Gastrocnemius medialis (tissue), 4 donors: ENCODE measurements around the gene PTH2. TPM values are rescaled to one million over a fixed set of nuclear protein-coding genes. Genes with fewer than 3 reads are reported as not detected.

Source experiments
- ATAC-seq, 2 donors: fragments of 150-250 bp; one replicate each; pipeline ENCODE4 v1.9.1; 2016
- DNase-seq, 2 donors: peaks; one replicate each; pipeline ENCODE4 v3.0.0-alpha.2; 2019
- H3K27ac ChIP-seq, 4 donors: fragments of 200-600 bp; sonication (generic); 1 replicate in 1 of 4; 2 replicates in 3 of 4; pipeline ENCODE4 v1.5.1; 2016 to 2018; ENCODE audit warnings: mild to moderate bottlenecking in 2 of 4, moderate library complexity in 1 of 4
- H3K27me3 ChIP-seq, 3 donors: fragments of 200-600 bp; sonication (generic) in 2 of 3; 1 replicate in 1 of 3; 2 replicates in 2 of 3; pipeline versions ENCODE4 v1.5.1 to v1.6.0; 2016 to 2019; ENCODE audit warnings: mild to moderate bottlenecking in 1 of 3, moderate library complexity in 1 of 3
- H3K36me3 ChIP-seq, 2 donors: fragments of 200-600 bp; sonication (generic) in 1 of 2; one replicate each; pipeline ENCODE4 v1.5.1; 2017 to 2018
- H3K4me1 ChIP-seq, 2 donors: fragments of 200-600 bp; sonication (generic) in 1 of 2; one replicate each; pipeline ENCODE4 v1.5.1; 2016 to 2017; ENCODE audit warnings: mild to moderate bottlenecking in 2 of 2
- H3K4me3 ChIP-seq, 4 donors: fragments of 200-600 bp; sonication (generic) in 3 of 4; 1 replicate in 1 of 4; 2 replicates in 3 of 4; pipeline ENCODE4 v1.5.1; 2016 to 2019; ENCODE audit warnings: mild to moderate bottlenecking in 2 of 4
- H3K9me3 ChIP-seq, 3 donors: fragments of 200-600 bp; sonication (generic) in 2 of 3; 1 replicate in 1 of 3; 2 replicates in 2 of 3; pipeline ENCODE4 v1.5.1; 2016 to 2019
- CTCF ChIP-seq, 5 experiments: fragments of 450-650 bp in 3 of 5; fragments of 200-600 bp in 2 of 5; sonication (generic) in 2 of 5; IDR thresholded peaks in 4 of 5; conservative IDR thresholded peaks in 1 of 5; 1 replicate in 4 of 5; 2 replicates in 1 of 5; pipeline ENCODE4 v1.5.1; 2016 to 2019; ENCODE audit warnings: antibody characterized with exemption in 5 of 5, mild to moderate bottlenecking in 3 of 5, moderate library complexity in 3 of 5
- POLR2A ChIP-seq, 2 donors: fragments of 450-650 bp; IDR thresholded peaks; one replicate each; pipeline ENCODE4 v1.6.1; 2017; ENCODE audit warnings: antibody characterized with exemption in 2 of 2, mild to moderate bottlenecking in 2 of 2, moderate library complexity in 2 of 2
- in situ Hi-C, 4 donors: fragments of 200-750 bp; cut with MboI; loops; one replicate each; pipeline versions ENCODE4 v1.15.0 to v1.8.0; 2017; ENCODE audit warnings: low sequenced_read_pairs in 4 of 4
- intact Hi-C: fragments of 100-400 bp; cut with DNase I; formaldehyde crosslinking; loops from one replicate; pipeline ENCODE4 v1.15.1; 2023; ENCODE audit warnings: low total_unique reads
- total RNA-seq, 4 donors: library from RNA; depleted of rRNA; stranded (reverse); fragments of >200 nt; gene quantifications; one replicate each; pipeline versions ENCODE4 v1.1.0 to v1.2.3, GENCODE V29; 2016

PTH2 gene
- total RNA-seq, 4 donors from 2014 or later: not detected

- no peak for DNase-seq
Measured at GRCh38 chr19:49413348-49413747, 9.9 kb downstream of the PTH2 start.

GRCh38 chr19:49411681-49412326 lies 11.4 kb downstream of the PTH2 start:
- Histone ChIP-seq H3K9me3 (no peaks in the 10 kb centered on the region), H3K4me3 (no peak overlapping the region), H3K27ac (no peak overlapping the region), H3K36me3 (no peaks in the 10 kb centered on the region), H3K27me3 (peaks cover 0 to 4% (median under 1%) of the 10 kb centered on the region in 3 donors), H3K4me1 (no peaks in the 10 kb centered on the region)
- in situ Hi-C loops (no loop called here), intact Hi-C loops (no loop called here)
- TF ChIP-seq CTCF (IDR thresholded peaks at IDR 0.05 in 4 of 5, conservative IDR thresholded peaks at IDR 0.05 in 1 of 5): no peak
- TF ChIP-seq POLR2A (IDR thresholded peaks at IDR 0.05): no peak
- ATAC-seq (no peak), DNase-seq (no peak)

More at GRCh38 chr19:49413348-49413747, 9.9 kb downstream of the PTH2 start:
- Histone ChIP-seq H3K36me3 (no peaks in the 10 kb centered on the region), H3K27ac (no peak overlapping the region), H3K4me3 (no peak overlapping the region), H3K9me3 (no peaks in the 10 kb centered on the region), H3K4me1 (no peaks in the 10 kb centered on the region), H3K27me3 (peaks cover 7 to 17% (median 9%) of the 10 kb centered on the region in 3 donors)
- no peak for ATAC-seq
- TF ChIP-seq POLR2A (IDR thresholded peaks at IDR 0.05): no peak
- no peak for TF ChIP-seq CTCF (IDR thresholded peaks at IDR 0.05 in 4 of 5, conservative IDR thresholded peaks at IDR 0.05 in 1 of 5)
- intact Hi-C loops: no loop called here
- in situ Hi-C loops: no loop called here

GRCh38 chr19:49409441-49410029 lies 13.7 kb downstream of the PTH2 start:
- H3K4me3 ChIP-seq: no peak overlapping the region
- no peak for DNase-seq
- no peaks in the 10 kb centered on the region for H3K4me1 ChIP-seq
- TF ChIP-seq POLR2A (IDR thresholded peaks at IDR 0.05) (no peak), CTCF (IDR thresholded peaks at IDR 0.05 in 4 of 5, conservative IDR thresholded peaks at IDR 0.05 in 1 of 5) (no peak)
- no peaks in the 10 kb centered on the region for H3K27me3 ChIP-seq
- H3K9me3 ChIP-seq: no peaks in the 10 kb centered on the region
- no peak for ATAC-seq
- no peak overlapping the region for H3K27ac ChIP-seq
- intact Hi-C loops: no loop called here
- in situ Hi-C loops: no loop called here
- H3K36me3 ChIP-seq: no peaks in the 10 kb centered on the region

GRCh38 chr19:49408816-49409440 lies 14.3 kb downstream of the PTH2 start:
- Histone ChIP-seq H3K4me1 (no peaks in the 10 kb centered on the region), H3K9me3 (no peaks in the 10 kb centered on the region), H3K36me3 (no peaks in the 10 kb centered on the region), H3K27ac (no peak overlapping the region), H3K4me3 (no peak overlapping the region), H3K27me3 (no peaks in the 10 kb centered on the region)
- no peak for DNase-seq
- no peak for TF ChIP-seq CTCF (IDR thresholded peaks at IDR 0.05 in 4 of 5, conservative IDR thresholded peaks at IDR 0.05 in 1 of 5)
- TF ChIP-seq POLR2A (IDR thresholded peaks at IDR 0.05): no peak
- in situ Hi-C loops: no loop called here
- ATAC-seq: no peak
- intact Hi-C loops: no loop called here
